Measurements from ENCODE around the gene LSM14B. TPM values are rescaled to one million over a fixed set of nuclear protein-coding genes. Genes with fewer than 3 reads are reported as not detected.

LSM14B gene
- total RNA-seq, 1 experiment from 2014 or later: 51.3 TPM

DNA sequence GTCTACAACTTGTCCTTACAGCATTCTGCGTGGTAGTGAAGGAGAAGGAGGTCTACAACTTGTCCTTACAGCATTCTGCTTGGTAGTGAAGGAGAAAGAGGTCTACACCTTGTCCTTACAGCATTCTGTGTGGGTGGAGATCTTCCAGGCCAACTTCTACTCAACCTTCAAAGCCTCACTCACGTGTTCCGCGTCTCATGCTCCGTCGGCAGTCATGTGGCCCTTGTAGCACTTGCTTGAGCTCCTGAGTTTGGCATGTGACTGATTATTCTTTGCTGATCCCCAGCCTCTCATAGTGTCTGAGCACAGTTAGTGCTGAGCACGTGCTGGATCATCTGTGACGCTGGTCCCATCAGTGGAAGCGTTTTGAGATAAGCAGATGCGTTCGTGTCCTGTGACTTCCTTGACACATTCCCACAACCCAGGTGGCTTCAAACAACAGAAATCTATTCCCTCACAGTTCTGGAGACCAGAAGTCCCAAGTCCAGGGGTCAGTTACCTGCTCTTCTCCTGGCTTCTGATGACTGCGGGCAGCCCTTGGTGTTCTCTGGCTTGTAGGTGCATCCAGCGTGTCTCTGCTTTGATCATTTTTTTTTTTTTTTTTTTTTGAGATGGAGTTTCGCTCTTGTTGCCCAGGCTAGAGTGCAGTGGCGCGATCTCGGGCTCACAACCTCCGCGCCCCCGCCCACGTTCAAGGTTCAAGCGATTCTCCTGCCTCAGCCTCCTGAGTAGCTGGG lies 23.9 kb downstream of the LSM14B start:
- H3K79me2 ChIP-seq (ENCODE audit: insufficient read depth, low read length): peaks cover 89% of the 10 kb centered on the region
- H3K36me3 ChIP-seq (ENCODE audit: control insufficient read depth in 1 of 2, insufficient read depth in 2 of 2, low read length in 2 of 2): peaks cover 0 to 19% of the 10 kb centered on the region in 2 experiments; a peak in 2 of 4 replicates
- peaks cover 27% of the 10 kb centered on the region; the same call in 1 of the 2 replicates for H4K20me1 ChIP-seq (ENCODE audit: insufficient read depth)
- H3K9me3 ChIP-seq (ENCODE audit: control insufficient read depth in 1 of 2, insufficient read depth in 1 of 2, low read depth in 1 of 2, low read length in 2 of 2): no peaks in the 10 kb centered on the region
- no peak overlapping the region for H2AFZ ChIP-seq (ENCODE audit: low read depth, low read length, poor library complexity, severe bottlenecking)
- BruUV-seq (replicated peaks): no TSS peak
- DNase-seq (ENCODE audit: low read depth, low spot score) (no peak), ATAC-seq (no peak)
- no peak overlapping the region for H3K9ac ChIP-seq (ENCODE audit: low read length)
- no peak overlapping the region for H3K4me2 ChIP-seq (ENCODE audit: low read length)
- CTCF ChIA-PET: no interaction called here
- no peaks in the 10 kb centered on the region for H3K9me2 ChIP-seq (ENCODE audit: insufficient read depth)
- no peak overlapping the region for H3K27ac ChIP-seq (ENCODE audit: low read depth, low read length)
- no peak overlapping the region for H3K4me3 ChIP-seq (replicated peaks in 1 of 2; ENCODE audit: low read depth in 1 of 2, low read length in 2 of 2)
- no peaks in the 10 kb centered on the region for H3K27me3 ChIP-seq (ENCODE audit: insufficient read depth, low read length)
- intact Hi-C loops (cut with micrococcal nuclease): no loop called here
- RAD21 ChIA-PET (ENCODE audit: low non-redundant PET in 1 of 2, low total read pairs in 2 of 2, uncharacterized antibody in 2 of 2, unreplicated experiment in 2 of 2): no interaction called here
- POLR2A ChIA-PET: no interaction called here
- TF ChIP-seq, protein P1, sequence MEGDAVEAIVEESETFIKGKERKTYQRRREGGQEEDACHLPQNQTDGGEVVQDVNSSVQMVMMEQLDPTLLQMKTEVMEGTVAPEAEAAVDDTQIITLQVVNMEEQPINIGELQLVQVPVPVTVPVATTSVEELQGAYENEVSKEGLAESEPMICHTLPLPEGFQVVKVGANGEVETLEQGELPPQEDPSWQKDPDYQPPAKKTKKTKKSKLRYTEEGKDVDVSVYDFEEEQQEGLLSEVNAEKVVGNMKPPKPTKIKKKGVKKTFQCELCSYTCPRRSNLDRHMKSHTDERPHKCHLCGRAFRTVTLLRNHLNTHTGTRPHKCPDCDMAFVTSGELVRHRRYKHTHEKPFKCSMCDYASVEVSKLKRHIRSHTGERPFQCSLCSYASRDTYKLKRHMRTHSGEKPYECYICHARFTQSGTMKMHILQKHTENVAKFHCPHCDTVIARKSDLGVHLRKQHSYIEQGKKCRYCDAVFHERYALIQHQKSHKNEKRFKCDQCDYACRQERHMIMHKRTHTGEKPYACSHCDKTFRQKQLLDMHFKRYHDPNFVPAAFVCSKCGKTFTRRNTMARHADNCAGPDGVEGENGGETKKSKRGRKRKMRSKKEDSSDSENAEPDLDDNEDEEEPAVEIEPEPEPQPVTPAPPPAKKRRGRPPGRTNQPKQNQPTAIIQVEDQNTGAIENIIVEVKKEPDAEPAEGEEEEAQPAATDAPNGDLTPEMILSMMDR (IDR thresholded peaks at IDR 0.05 in 2 of 3, conservative IDR thresholded peaks at IDR 0.05 in 1 of 3; ENCODE audit: borderline replicate concordance in 1 of 3, insufficient read depth in 1 of 3, low read depth in 2 of 3, low read length in 2 of 3): no peak
- TF ChIP-seq, protein P2, sequence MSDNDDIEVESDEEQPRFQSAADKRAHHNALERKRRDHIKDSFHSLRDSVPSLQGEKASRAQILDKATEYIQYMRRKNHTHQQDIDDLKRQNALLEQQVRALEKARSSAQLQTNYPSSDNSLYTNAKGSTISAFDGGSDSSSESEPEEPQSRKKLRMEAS (IDR thresholded peaks at IDR 0.05): no peak
- TF ChIP-seq TCF7L2 (IDR thresholded peaks at IDR 0.05; ENCODE audit: borderline replicate concordance, extremely low read depth, insufficient read depth, insufficient read length) (no peak), FOSL1 (IDR thresholded peaks at IDR 0.05; ENCODE audit: low read depth) (no peak), EZH2phosphoT487 (IDR thresholded peaks at IDR 0.05; ENCODE audit: borderline replicate concordance) (no peak), EZH2 (IDR thresholded peaks at IDR 0.05) (no peak), POLR2AphosphoS5 (IDR thresholded peaks at IDR 0.05; ENCODE audit: low read depth, low read length) (no peak), SIN3A (IDR thresholded peaks at IDR 0.05; ENCODE audit: low read depth) (no peak), POLR2A (IDR thresholded peaks at IDR 0.05; ENCODE audit: borderline replicate concordance, extremely low read depth, insufficient read depth, insufficient read length) (no peak), RAD21 (IDR thresholded peaks at IDR 0.05; ENCODE audit: low read depth) (no peak), ELF1 (IDR thresholded peaks at IDR 0.05; ENCODE audit: borderline replicate concordance, low read depth) (no peak), SP1 (IDR thresholded peaks at IDR 0.05; ENCODE audit: low read depth) (no peak), ZNF274 (IDR thresholded peaks at IDR 0.05; ENCODE audit: low read depth, low read length) (no peak), SRF (IDR thresholded peaks at IDR 0.05; ENCODE audit: low read depth) (no peak), JUND (IDR thresholded peaks at IDR 0.05) (no peak), CBX3 (IDR thresholded peaks at IDR 0.05; ENCODE audit: low read depth) (no peak)
- TF ChIP-seq, protein P3, sequence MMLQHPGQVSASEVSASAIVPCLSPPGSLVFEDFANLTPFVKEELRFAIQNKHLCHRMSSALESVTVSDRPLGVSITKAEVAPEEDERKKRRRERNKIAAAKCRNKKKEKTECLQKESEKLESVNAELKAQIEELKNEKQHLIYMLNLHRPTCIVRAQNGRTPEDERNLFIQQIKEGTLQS (IDR thresholded peaks at IDR 0.05): no peak
- TF ChIP-seq, protein P4, sequence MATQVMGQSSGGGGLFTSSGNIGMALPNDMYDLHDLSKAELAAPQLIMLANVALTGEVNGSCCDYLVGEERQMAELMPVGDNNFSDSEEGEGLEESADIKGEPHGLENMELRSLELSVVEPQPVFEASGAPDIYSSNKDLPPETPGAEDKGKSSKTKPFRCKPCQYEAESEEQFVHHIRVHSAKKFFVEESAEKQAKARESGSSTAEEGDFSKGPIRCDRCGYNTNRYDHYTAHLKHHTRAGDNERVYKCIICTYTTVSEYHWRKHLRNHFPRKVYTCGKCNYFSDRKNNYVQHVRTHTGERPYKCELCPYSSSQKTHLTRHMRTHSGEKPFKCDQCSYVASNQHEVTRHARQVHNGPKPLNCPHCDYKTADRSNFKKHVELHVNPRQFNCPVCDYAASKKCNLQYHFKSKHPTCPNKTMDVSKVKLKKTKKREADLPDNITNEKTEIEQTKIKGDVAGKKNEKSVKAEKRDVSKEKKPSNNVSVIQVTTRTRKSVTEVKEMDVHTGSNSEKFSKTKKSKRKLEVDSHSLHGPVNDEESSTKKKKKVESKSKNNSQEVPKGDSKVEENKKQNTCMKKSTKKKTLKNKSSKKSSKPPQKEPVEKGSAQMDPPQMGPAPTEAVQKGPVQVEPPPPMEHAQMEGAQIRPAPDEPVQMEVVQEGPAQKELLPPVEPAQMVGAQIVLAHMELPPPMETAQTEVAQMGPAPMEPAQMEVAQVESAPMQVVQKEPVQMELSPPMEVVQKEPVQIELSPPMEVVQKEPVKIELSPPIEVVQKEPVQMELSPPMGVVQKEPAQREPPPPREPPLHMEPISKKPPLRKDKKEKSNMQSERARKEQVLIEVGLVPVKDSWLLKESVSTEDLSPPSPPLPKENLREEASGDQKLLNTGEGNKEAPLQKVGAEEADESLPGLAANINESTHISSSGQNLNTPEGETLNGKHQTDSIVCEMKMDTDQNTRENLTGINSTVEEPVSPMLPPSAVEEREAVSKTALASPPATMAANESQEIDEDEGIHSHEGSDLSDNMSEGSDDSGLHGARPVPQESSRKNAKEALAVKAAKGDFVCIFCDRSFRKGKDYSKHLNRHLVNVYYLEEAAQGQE (IDR thresholded peaks at IDR 0.05; ENCODE audit: low read depth): no peak
- TF ChIP-seq, protein P5, sequence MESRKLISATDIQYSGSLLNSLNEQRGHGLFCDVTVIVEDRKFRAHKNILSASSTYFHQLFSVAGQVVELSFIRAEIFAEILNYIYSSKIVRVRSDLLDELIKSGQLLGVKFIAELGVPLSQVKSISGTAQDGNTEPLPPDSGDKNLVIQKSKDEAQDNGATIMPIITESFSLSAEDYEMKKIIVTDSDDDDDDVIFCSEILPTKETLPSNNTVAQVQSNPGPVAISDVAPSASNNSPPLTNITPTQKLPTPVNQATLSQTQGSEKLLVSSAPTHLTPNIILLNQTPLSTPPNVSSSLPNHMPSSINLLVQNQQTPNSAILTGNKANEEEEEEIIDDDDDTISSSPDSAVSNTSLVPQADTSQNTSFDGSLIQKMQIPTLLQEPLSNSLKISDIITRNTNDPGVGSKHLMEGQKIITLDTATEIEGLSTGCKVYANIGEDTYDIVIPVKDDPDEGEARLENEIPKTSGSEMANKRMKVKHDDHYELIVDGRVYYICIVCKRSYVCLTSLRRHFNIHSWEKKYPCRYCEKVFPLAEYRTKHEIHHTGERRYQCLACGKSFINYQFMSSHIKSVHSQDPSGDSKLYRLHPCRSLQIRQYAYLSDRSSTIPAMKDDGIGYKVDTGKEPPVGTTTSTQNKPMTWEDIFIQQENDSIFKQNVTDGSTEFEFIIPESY (IDR thresholded peaks at IDR 0.05; ENCODE audit: extremely low read depth, insufficient replicate concordance, low read length): no peak
- peaks cover 13 to 21% of the 10 kb centered on the region in 2 experiments for H3K4me1 ChIP-seq (ENCODE audit: control insufficient read depth in 1 of 2, insufficient read depth in 2 of 2, low read length in 2 of 2)
